Breast epithelium (tissue), 4 donors: ENCODE measurements around the gene TPD52L2. TPM values are rescaled to one million over a fixed set of nuclear protein-coding genes. Genes with fewer than 3 reads are reported as not detected.

Source experiments
- DNase-seq, 2 donors: peaks; one replicate each; pipeline ENCODE4 v3.0.0-alpha.2; 2019; ENCODE audit warnings: low spot score in 2 of 2
- H3K27ac ChIP-seq, 2 donors: fragments of 200-600 bp; sonication (generic) in 1 of 2; one replicate each; pipeline ENCODE4 v1.5.1; 2016 to 2019; ENCODE audit warnings: mild to moderate bottlenecking in 1 of 2
- H3K27me3 ChIP-seq, 2 donors: fragments of 200-600 bp; sonication (generic) in 1 of 2; one replicate each; pipeline versions ENCODE4 v1.5.1 to v1.6.0; 2017 to 2019; ENCODE audit warnings: control low read depth in 1 of 2, mild to moderate bottlenecking in 1 of 2
- H3K36me3 ChIP-seq: fragments of 200-600 bp; one replicate; pipeline ENCODE4 v1.5.1; 2019
- H3K4me1 ChIP-seq, 2 donors: fragments of 200-600 bp; sonication (generic); one replicate each; pipeline ENCODE4 v1.5.1; 2016 to 2019; ENCODE audit warnings: control low read depth in 1 of 2
- H3K4me3 ChIP-seq, 3 donors: fragments of 200-600 bp; sonication (generic); 1 replicate in 2 of 3; 2 replicates in 1 of 3; pipeline ENCODE4 v1.5.1; 2016 to 2019; ENCODE audit warnings: mild to moderate bottlenecking in 3 of 3, moderate library complexity in 2 of 3
- H3K9me3 ChIP-seq, 2 donors: fragments of 200-600 bp; sonication (generic) in 1 of 2; one replicate each; pipeline ENCODE4 v1.5.1; 2016 to 2019; ENCODE audit warnings: control low read depth in 1 of 2
- CTCF ChIP-seq, 3 donors: fragments of 450-650 bp; IDR thresholded peaks; one replicate each; pipeline ENCODE4 v1.5.1; 2016 to 2017; ENCODE audit warnings: antibody characterized with exemption in 3 of 3, mild to moderate bottlenecking in 3 of 3, moderate library complexity in 3 of 3
- POLR2A ChIP-seq: fragments of 450-650 bp; IDR thresholded peaks from one replicate; pipeline ENCODE4 v1.6.1; 2016; ENCODE audit warnings: antibody characterized with exemption, mild to moderate bottlenecking, moderate library complexity
- POLR2AphosphoS5 ChIP-seq, 3 donors: sonication (generic); formaldehyde crosslinking; IDR thresholded peaks; one replicate each; pipeline ENCODE4 v1.6.1; 2017; ENCODE audit warnings: antibody characterized with exemption in 3 of 3
- intact Hi-C: fragments of 100-400 bp; cut with DNase I; formaldehyde crosslinking; loops from one replicate; pipeline ENCODE4 v1.15.1; 2023; ENCODE audit warnings: low total_unique reads
- total RNA-seq, 3 donors: library from RNA; depleted of rRNA; stranded (reverse); fragments of >200 nt; gene quantifications; one replicate each; pipeline ENCODE4 v1.1.0, GENCODE V29; 2016

Gene TPD52L2
- total RNA-seq, 3 donors from 2014 or later, result 75.1 to 146 (median 84.2) TPM

DNA sequence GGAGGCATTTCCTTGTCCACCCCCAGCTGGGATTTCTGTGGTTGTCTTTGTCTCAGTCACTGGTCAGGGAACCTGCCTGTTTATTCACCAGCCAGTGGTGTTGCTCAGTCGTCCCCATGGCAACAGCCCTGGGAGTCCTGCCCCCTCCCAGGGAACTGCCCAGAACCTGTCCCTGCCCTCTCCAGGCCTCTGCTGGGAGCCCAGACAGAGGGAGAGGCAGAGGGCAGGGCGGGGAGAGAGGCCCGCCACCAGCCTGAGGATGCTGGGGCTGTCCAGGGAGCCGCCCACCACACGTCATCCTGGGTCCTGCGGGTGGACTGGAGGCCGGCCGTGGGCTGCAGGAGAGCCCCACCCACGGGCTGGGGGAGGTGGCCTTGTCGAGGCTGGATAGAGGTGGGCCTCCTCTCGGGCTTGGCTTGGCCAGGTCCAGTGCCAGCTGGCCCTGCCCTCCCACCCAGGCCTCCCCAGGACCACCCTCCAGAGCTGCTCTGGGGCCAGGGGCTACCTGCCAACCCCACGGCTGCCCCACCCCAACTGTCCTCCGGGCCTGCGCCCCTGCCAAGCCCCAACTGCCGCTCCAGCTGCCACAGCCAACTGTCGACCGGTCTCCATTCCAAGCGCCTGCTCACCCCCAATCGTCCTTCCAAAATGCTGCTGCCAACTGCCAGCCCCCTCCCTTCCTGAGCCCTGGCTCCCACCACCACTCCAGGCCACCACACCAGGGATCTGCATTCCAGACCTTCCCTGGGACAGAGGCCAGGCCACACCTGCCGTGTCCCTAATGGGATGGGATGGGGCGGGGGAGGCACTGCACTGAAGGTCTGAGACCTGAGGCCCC is 29.8 kb upstream of the TPD52L2 start:
- Histone ChIP-seq H3K9me3 (no peaks in the 10 kb centered on the region), H3K27ac (peak overlapping the region; percentile 80 to 94), H3K27me3 (no peaks in the 10 kb centered on the region), H3K36me3 (no peaks in the 10 kb centered on the region), H3K4me3 (peak overlapping the region in 2 of 3 donors; percentile 19 to 47), H3K4me1 (peaks cover 8 to 16% of the 10 kb centered on the region in 2 donors)
- peak; percentile 88 to 97 for DNase-seq
- TF ChIP-seq POLR2AphosphoS5 (IDR thresholded peaks at IDR 0.05) (peak in 1 of 3 donors; percentile 31), POLR2A (no peak), CTCF (IDR thresholded peaks at IDR 0.05) (no peak)
- intact Hi-C loops, result no loop called here

DNA sequence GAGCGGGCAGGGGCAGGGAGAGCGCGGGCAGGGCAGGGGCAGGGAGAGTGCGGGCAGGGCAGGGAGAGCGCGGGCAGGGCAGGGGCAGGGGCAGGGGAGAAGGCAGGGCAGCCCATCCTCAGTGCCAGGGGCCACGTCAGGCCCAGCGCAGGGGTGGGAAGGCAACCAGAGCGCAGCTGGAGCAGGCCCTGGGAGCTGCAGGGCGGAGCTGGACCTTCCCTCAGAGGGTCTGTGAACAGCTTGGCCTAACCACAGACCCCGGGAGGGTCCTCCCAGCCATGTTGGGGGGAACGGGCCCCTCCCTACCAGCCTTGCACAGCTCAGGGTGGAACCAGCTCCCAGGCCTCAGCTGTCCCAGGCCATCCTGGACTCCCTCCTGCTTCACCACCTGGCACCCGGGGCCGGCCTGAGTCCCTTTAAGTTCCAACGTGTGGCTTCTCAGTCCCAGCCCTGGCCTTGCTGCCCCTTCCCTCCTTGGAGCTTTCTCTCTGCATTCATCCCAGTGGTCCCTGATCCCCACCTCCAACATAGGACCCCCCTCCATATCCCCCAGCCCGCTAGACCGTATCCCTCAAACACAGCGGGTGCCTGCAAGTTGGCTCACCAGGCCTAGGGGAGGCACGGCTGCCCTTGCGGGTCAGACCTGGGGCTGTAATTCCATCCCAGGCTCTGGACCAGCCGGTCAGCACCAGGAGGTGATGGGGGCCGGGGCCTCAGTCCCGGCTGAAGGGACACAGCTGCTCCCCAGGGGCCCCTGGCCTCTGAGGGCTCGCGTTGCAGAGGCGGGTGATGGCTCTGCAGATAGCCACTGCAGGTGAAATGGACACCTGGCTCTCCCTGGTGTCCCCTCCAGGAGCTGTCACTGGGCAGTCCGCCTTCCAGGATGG is 28.4 kb upstream of the TPD52L2 start:
- Histone ChIP-seq H3K9me3 (no peaks in the 10 kb centered on the region), H3K4me3 (no peak overlapping the region), H3K27ac (peak overlapping the region in 1 of 2 donors; percentile 19), H3K27me3 (no peaks in the 10 kb centered on the region), H3K4me1 (peaks cover 8 to 16% of the 10 kb centered on the region in 2 donors), H3K36me3 (no peaks in the 10 kb centered on the region)
- no peak for DNase-seq
- no peak for TF ChIP-seq POLR2AphosphoS5 (IDR thresholded peaks at IDR 0.05)
- TF ChIP-seq CTCF (IDR thresholded peaks at IDR 0.05), result no peak
- TF ChIP-seq POLR2A, result no peak
- intact Hi-C loops, result loop anchor here (1.0 kb wide), 1 partner anchor 45 kb away; no protein-coding TSS in a partner anchor

- TF ChIP-seq POLR2A, result no peak
- TF ChIP-seq CTCF (IDR thresholded peaks at IDR 0.05), result no peak
- no peak for TF ChIP-seq POLR2AphosphoS5 (IDR thresholded peaks at IDR 0.05)
- DNase-seq, result no peak
- Histone ChIP-seq H3K4me3 (no peak overlapping the region), H3K27me3 (no peaks in the 10 kb centered on the region), H3K27ac (no peak overlapping the region), H3K4me1 (peaks cover 8 to 16% of the 10 kb centered on the region in 2 donors), H3K36me3 (no peaks in the 10 kb centered on the region), H3K9me3 (no peaks in the 10 kb centered on the region)
- intact Hi-C loops, result no loop called here
Measured at GRCh38 chr20:63837479-63837878, 27.6 kb upstream of the TPD52L2 start.

DNA sequence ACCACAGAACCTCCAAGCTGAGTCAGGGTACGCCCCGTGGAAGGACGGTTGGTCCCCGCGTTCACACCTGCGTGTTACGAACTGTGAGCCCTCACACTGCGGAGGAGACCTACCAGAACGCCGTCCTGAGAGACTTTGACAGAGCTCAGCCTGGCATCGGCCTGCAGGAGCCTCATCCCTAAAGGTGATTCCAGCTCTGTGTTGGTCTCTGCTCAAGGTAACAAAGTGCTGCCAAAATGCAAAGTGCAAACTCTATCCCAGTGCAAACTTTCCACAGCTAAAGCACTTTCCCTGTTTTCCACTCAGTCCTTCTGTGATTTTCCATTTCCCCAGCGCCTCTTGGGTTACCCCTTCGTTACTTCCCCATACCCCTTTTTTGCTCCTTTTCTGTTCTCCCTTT is 25.4 kb upstream of the TPD52L2 start:
- H3K36me3 ChIP-seq, result no peaks in the 10 kb centered on the region
- TF ChIP-seq POLR2A (no peak), CTCF (IDR thresholded peaks at IDR 0.05) (no peak), POLR2AphosphoS5 (IDR thresholded peaks at IDR 0.05) (no peak)
- intact Hi-C loops, result no loop called here
- H3K9me3 ChIP-seq, result no peaks in the 10 kb centered on the region
- H3K4me3 ChIP-seq, result no peak overlapping the region
- no peak for DNase-seq
- peaks cover under 1 to 7% of the 10 kb centered on the region in 2 donors for H3K4me1 ChIP-seq
- H3K27ac ChIP-seq, result no peak overlapping the region
- H3K27me3 ChIP-seq, result no peaks in the 10 kb centered on the region
